GM19025 (cell line): ENCODE measurements around the gene SHH.

ENCODE experiments used
- ATAC-seq: cut with Tn5 transposase; IDR thresholded peaks from one replicate; pipeline ENCODE4 v1.9.1; 2021; ENCODE audit warnings: mild to moderate bottlenecking, low read depth, moderate library complexity; ENCODE audit not compliant: unreplicated experiment

The SHH gene

DNA sequence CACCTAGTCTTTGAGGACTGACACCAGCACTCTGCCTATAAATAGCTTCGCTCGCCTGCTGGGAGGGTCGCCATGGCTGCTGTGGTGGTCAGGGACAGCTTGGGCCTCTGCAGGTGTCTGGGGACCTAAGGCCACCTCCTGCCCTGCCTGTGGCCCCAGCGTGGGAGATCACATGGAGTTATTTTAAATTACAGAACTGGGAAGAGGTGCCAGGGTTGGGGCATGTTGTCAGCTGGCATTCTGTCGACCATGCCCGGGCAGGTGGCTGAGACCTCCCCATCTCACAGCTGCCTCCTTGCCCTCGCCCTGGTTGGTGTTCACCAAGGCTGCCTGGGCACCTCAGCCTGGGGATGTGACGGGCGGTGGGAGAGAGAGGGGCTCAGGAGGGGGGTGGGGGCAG, 18.1 kb downstream of the SHH start:
- no peak for ATAC-seq

DNA sequence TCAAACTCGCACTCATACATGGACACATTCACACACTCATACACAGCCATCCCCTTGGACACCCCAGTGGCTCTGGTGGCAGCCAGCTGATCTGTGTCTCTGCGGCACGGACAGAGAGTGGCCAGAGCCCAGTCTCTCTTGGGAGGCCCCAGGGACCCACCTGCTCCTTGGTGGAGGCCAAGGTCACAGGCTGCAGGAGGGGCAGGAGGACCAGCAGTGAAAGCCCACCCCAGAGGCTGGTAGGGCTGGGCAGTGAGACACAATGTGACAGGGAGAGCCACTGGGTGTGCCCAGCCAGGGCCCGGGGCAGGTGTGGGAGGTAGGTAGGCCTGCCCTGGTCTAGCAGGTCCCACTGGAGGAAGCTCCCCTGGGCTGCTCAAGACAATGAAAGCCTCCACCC, 18.5 kb downstream of the SHH start:
- ATAC-seq = no peak

DNA sequence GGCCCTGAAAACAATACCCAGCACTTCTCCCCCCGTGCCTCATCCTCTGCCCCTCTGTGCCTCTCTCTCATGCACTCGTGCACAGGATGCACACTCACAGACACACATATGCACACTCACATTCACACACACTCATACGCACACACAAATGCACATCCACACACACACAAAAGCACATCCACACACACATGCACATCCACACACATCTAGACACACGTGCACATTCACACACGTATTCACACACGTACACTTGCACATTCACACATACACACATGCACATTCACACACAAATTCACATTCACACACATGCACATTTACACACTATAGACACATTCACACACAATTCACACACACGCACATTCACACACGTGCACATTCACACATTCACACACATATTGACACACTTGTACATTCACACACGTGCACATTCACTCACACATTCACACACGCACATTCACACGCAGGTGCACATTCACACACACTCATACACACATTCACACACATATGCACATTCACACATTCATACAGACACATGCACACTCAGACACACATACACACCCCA, 19.2 kb downstream of the SHH start:
- ATAC-seq = no peak

- no peak for ATAC-seq
These were observed 19.8 kb downstream of the SHH start for GRCh38 chr7:155792315-155792960.

DNA sequence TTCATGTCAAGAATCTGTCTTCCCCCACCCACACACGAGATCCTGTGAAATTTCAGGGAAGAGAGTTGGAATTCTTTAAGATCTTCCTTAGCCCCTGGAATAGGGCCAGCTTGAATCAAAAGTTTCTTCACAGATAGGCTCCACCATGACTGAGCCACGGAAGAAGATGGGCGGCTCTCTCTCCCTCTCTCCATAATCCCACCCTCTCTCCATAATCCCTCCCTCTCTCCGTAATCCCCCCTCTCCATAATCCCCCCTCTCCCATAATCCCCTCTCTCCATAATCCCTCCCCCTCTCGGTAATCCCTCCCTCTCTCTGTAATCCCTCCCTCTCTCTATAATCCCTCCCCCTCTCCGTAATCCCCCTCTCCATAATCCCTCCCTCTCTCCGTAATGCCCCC, 20.4 kb downstream of the SHH start:
- ATAC-seq = no peak

GRCh38 chr7:155791214-155791737, 21.0 kb downstream of the SHH start:
- no peak for ATAC-seq

GRCh38 chr7:155790666-155791065, 21.6 kb downstream of the SHH start:
- ATAC-seq = no peak

- no peak for ATAC-seq
These were observed 23.1 kb downstream of the SHH start for GRCh38 chr7:155789001-155789725.

- no peak for ATAC-seq
These were observed 23.7 kb downstream of the SHH start for GRCh38 chr7:155788616-155789000.

DNA sequence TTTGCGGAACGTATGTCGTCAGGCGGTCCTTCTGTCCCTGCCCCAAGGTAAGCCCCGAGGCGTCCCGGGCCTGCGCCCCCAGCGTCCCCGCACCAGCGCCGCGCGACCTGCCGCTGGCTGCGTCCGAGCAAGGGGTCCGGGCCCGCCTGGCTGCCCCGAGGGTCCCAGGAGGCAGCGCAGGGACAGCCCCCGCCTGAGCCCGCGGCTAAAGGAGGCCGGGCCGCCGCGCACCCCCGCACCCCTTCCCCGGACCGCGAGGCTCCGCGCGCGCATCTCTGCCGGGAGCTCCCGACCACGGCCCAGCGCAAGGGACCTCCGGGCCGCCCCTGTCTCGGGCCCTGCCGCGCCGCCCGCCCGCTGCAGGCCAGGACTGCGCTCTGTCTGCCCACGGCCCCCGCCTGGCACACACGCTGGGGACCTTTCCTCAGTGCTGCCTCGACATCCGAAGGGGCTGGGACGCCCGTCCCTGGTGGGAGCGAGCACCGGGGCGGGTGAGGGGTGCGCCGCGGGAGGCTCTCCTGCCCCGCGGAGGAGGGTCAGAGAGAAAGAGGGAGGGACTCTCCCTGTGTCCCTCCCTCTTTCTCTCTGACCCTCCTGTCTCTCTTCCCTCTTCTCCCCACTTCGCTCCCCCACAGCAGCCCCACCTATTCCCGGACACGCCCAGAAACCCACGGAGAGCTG, 25.0 kb downstream of the SHH start:
- no peak for ATAC-seq

GRCh38 chr7:155786491-155786890, 25.8 kb downstream of the SHH start:
- no peak for ATAC-seq

- no peak for ATAC-seq
These were observed 26.7 kb downstream of the SHH start for GRCh38 chr7:155785536-155785935.

DNA sequence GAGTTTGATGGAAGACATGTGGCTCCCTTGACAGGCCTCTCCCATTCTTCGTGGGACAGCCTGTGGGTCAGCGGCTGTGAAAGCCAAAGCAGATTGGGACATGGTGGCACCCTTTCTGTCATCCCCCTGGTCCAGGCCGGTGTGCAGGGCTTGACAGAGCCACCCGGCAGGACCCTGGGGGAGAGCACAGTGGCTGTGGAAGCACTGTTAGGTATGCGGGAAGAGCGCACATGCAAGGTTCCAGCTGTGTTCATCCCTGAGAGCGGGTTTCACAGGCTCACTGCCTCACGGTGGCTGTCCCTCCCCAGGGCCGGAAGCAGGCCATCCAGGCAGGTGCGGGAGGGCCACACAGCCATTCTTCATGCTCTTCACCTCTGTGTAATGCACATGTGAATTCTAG, 29.8 kb downstream of the SHH start:
- no peak for ATAC-seq

DNA sequence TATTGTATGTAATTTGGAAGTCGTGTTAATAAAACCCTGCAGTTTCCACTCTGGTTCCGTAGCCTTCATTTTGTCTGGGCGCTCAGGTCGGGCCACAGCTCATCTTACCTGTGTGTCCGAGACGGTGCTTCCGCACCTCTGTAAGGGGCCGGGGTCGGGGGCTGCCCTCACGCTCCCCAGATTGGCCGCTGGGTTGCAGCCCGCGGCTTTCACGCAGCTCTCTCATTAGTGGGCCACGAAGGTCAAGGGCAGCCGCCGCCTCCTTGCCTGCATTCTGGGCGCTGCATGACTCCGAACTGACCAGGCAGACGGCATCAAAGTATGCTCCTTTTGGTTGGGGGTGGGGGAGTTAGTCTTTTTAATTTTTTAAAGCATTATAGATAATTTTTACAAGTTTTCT, 30.8 kb downstream of the SHH start:
- no peak for ATAC-seq

GRCh38 chr7:155780884-155781283, 31.4 kb downstream of the SHH start:
- no peak for ATAC-seq

GRCh38 chr7:155778349-155778748, 33.9 kb downstream of the SHH start:
- no peak for ATAC-seq

- no peak for ATAC-seq
These were observed 35.7 kb downstream of the SHH start for GRCh38 chr7:155776606-155777005.

GRCh38 chr7:155775691-155776090, 36.6 kb downstream of the SHH start:
- no peak for ATAC-seq

DNA sequence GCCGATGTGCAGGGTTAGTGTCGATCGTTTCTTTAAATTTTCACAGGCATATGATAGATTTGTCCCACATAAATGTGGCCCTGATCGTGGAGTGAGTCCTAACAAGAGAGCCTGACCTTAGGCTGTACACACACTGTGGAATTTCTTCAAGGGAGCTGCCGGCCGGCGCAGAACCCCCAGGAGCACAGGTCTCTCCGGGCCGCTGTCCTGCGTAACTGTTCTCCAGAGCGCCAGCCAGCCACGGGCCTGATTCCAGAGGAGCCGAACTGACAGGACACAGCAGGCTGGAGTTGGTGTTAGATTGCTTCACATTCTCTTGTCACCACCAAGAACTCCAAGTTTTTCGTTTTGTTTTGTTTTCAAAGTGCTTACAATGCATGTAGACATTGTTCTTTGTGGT, 37.3 kb downstream of the SHH start:
- ATAC-seq = no peak

GRCh38 chr7:155773531-155773930, 38.7 kb downstream of the SHH start:
- ATAC-seq = no peak

DNA sequence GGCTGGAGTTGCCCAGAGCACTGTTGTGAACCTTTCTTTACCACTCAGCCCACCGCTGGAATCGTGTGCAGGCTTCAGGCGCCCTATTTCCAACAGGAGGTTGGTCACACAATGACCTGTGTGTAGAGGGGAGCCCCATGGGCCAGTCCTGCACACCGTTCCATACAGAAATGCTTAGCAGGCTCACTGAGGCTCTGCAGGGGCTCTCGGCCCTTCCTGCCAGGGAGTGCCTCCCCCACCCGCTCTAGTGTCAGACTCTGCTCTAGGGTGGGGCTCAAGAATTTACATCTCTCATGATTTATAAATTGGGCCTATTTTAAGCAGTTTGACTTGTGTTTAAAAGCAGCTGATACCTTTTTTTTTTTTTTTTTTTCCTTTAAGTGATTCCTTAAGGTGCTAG, 42.0 kb downstream of the SHH start:
- ATAC-seq = no peak
